GM12878 (cell line): ENCODE data around the gene UNC13B.

ENCODE experiments used
- BHLHE40 ChIP-seq, 2 experiments: fragments of 450-650 bp in 1 of 2; IDR thresholded peaks; 2 replicates each; pipeline ENCODE4 v1.6.1; 2011 to 2017; ENCODE audit warnings: low read depth in 2 of 2, borderline replicate concordance in 1 of 2, improper control_type of control experiment in 1 of 2, low read length in 1 of 2, mild to moderate bottlenecking in 1 of 2
- CHD4 ChIP-seq: fragments of 200-600 bp; sonication (generic); IDR thresholded peaks from 2 replicates; pipeline ENCODE4 v1.6.1; 2016; ENCODE audit warnings: mild to moderate bottlenecking
- CTCF ChIP-seq, 3 experiments: IDR thresholded peaks in 2 of 3; conservative IDR thresholded peaks in 1 of 3; 2 replicates each; pipeline ENCODE4 v1.5.1; 2011; ENCODE audit warnings: low read depth in 3 of 3, low read length in 3 of 3, mild to moderate bottlenecking in 3 of 3, control low read depth in 2 of 3, moderate library complexity in 2 of 3, inconsistent platforms in 1 of 3, mixed read lengths in 1 of 3; ENCODE audit not compliant: control insufficient read depth in 2 of 3, insufficient read depth in 1 of 3; ENCODE audit errors: extremely low read depth in 1 of 3
- EP300 ChIP-seq, 2 experiments: fragments of 150-350 bp in 1 of 2; IDR thresholded peaks; 2 replicates each; pipeline ENCODE4 v1.6.1; 2011 to 2012; ENCODE audit warnings: low read depth in 2 of 2, low read length in 2 of 2, borderline replicate concordance in 1 of 2, improper control_type of control experiment in 1 of 2, inconsistent platforms in 1 of 2; ENCODE audit not compliant: control insufficient read depth in 1 of 2
- JUNB ChIP-seq: IDR thresholded peaks from 2 replicates; pipeline ENCODE4 v1.6.1; 2016; ENCODE audit warnings: antibody characterized with exemption, mild to moderate bottlenecking
- JUND ChIP-seq: IDR thresholded peaks from 2 replicates; pipeline ENCODE4 v1.6.1; 2012; ENCODE audit warnings: low read depth, mild to moderate bottlenecking, low read length, improper control_type of control experiment, moderate library complexity
- NR2F1 ChIP-seq: fragments of 450-650 bp; conservative IDR thresholded peaks from 2 replicates; pipeline ENCODE4 v1.6.1; 2017; ENCODE audit warnings: mild to moderate bottlenecking
- POLR2A ChIP-seq: IDR thresholded peaks from 2 replicates; pipeline ENCODE4 v1.6.1; 2011; ENCODE audit warnings: low read depth, mild to moderate bottlenecking, low read length
- POLR2AphosphoS5 ChIP-seq: IDR thresholded peaks from 2 replicates; pipeline ENCODE4 v1.6.1; 2011; ENCODE audit warnings: mild to moderate bottlenecking, low read length, inconsistent platforms
- RAD21 ChIP-seq: IDR thresholded peaks from 2 replicates; pipeline ENCODE4 v1.6.1; 2011; ENCODE audit warnings: mild to moderate bottlenecking, low read depth, low read length, moderate library complexity; ENCODE audit not compliant: insufficient read depth
- SREBF2 ChIP-seq: IDR thresholded peaks from 2 replicates; pipeline ENCODE4 v1.6.1; 2012; ENCODE audit warnings: mild to moderate bottlenecking, low read length
- SRF ChIP-seq, 2 experiments: IDR thresholded peaks; 2 replicates each; pipeline ENCODE4 v1.6.1; 2011; ENCODE audit warnings: low read depth in 2 of 2, low read length in 2 of 2, mild to moderate bottlenecking in 1 of 2, moderate library complexity in 1 of 2

DNA sequence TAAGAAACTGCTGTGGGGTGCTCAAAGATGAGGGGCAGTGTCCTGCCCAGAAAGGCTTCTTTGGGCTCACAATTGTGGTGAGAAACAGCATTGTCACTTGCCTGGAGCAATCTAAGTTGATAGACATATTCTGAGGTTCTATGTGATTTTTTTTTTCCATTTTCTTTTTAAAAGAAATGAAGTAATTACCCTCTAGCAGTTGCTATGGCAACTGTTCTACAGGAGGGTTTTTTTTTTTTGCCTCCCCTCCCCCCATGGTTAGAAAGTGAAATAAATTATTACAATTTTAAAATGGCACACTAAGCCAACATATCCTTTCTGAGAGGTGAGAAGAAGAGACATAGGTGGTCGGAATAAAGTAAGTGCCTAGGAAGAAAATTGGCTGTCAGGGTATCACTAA is 127.0 kb downstream of the UNC13B start:
- no peak for TF ChIP-seq SRF (IDR thresholded peaks at IDR 0.05; ENCODE audit: low read depth in 2 of 2, low read length in 2 of 2)
- TF ChIP-seq JUND = no peak
- no peak for TF ChIP-seq BHLHE40 (IDR thresholded peaks at IDR 0.05; ENCODE audit: borderline replicate concordance in 1 of 2, low read depth in 2 of 2, low read length in 1 of 2)
- TF ChIP-seq POLR2A = no peak
- no peak for TF ChIP-seq RAD21
- TF ChIP-seq EP300 (IDR thresholded peaks at IDR 0.05; ENCODE audit: borderline replicate concordance in 1 of 2, control insufficient read depth in 1 of 2, low read depth in 2 of 2, low read length in 2 of 2) = no peak
- TF ChIP-seq CTCF (IDR thresholded peaks at IDR 0.05 in 2 of 3, conservative IDR thresholded peaks at IDR 0.05 in 1 of 3; ENCODE audit: control insufficient read depth in 2 of 3, extremely low read depth in 1 of 3, insufficient read depth in 1 of 3, low read depth in 3 of 3, low read length in 3 of 3) = no peak
- no peak for TF ChIP-seq POLR2AphosphoS5
- no peak for TF ChIP-seq CHD4
- TF ChIP-seq JUNB = no peak
- no peak for TF ChIP-seq SREBF2
- no peak for TF ChIP-seq NR2F1
